Fibroblast of upper back skin (primary cell): ENCODE measurements around the gene RIMBP2.

Experiments used
- DNase-seq: peaks from one replicate; pipeline ENCODE4 v3.0.0-alpha.2; 2013

Gene RIMBP2

GRCh38 chr12:130677957-130678558 lies 38.0 kb downstream of the RIMBP2 start:
- no peak for DNase-seq

DNA sequence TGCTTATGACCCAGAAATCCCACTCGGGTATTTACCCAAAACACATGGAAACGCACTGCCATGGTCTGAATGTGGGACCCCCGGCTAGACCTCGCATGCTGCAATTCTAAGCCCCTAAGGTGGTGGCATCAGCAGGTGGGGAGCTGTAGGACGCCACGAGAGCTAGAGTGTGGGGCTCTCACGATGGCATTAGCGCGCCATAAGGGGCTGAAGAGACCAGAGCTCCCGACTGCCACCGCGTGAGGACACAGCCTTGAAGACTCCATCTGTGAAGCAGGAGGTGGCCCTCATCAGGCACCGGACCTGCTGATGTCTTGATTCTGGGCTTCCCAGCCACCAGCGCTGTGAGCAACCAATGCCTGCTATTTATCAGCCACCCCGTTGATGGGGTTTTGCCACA lies 40.3 kb downstream of the RIMBP2 start:
- no peak for DNase-seq

DNA sequence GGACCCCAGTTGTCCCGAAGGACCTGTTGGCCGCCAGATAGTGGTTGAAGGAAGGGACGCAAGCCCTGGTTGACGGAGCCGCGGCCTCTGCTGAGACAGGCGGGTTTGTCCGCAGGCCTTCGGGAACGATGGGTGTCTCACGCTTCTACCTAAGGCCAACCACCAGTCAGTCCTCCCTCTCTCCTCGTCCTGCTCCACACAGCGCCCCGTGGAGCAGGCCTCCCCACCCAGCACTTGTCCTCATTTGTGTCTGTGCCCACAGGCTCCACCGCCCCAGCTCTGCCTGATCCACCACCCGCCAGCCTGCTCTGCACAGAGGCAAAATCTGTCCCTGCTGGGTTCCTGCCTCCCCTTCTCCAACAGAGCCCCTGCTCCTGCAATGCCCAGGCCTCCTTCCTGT lies 41.0 kb downstream of the RIMBP2 start:
- no peak for DNase-seq

DNA sequence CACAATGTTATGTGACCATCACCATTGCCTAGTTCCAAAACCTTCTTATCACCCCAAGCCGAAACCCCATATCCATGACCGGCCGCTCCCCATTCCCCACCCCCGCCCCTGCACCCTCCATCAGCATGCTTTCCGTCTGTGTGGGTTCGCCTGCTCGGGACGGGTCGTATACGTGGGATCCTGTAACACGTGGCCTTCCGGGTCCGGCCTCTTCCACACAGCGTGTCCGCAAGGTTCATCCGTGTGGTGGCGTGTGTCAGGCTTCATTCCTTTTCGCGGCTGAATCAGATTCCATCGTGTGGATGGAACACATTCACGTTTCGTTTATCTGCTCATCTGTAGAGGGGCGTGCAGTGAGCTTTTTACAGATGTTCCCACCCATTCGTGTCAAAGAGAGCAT lies 41.4 kb downstream of the RIMBP2 start:
- DNase-seq: no peak

GRCh38 chr12:130673036-130673705 lies 42.9 kb downstream of the RIMBP2 start:
- no peak for DNase-seq

DNA sequence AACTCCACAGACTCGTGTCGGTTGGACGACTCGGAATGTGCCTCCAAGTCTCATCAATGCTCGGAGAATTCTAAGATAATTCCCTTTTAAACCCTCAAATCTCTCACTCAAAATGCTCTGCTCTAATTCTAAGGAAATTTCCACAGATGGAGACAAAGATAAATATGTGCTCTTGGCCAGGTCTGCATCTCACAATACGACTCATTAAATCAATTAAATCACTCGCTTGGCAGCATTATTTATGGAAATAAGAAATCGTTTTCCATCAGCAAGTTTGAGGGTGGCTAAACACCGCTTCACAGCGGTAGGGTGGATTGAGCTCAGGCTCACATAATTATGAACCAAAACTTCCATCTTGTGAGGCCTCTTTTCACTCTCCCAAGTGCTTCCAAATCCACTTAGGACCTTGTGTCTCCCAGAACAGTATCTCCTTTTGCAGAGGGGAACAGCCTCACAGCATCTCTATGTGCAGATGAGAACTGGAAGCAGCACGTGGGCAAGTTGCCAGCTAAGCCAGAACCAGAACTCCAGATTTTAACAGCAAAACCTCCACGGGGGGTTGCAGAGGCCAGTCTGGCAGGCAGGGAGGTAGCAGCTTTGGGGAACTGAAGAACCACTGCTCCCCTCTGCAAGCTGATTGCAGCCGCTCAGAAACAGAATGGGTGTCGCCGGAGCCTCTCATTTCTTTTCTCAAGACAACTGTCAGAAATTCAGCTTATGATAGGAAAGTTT lies 43.8 kb downstream of the RIMBP2 start:
- no peak for DNase-seq

- DNase-seq: no peak
These were observed 44.5 kb downstream of the RIMBP2 start for GRCh38 chr12:130671556-130671955.

DNA sequence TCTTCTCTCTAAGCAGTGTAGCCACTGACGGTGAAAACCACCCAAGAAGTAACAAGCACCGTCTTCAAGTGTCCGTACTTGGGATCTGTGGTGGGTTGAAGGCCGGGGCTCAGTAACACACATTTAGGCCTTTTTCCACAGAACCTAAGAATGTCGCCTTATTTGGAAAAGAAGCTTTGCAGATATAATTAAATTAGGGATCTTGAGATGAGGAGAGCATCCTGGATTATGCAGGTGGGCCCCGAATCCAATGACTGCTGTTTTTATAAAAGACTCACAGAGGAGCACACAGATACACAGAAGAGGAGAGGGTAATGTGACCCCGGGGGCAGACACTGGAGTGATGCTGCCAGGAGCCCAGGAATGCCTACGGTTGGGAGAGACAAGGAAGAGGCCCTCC lies 46.3 kb downstream of the RIMBP2 start:
- DNase-seq: no peak

DNA sequence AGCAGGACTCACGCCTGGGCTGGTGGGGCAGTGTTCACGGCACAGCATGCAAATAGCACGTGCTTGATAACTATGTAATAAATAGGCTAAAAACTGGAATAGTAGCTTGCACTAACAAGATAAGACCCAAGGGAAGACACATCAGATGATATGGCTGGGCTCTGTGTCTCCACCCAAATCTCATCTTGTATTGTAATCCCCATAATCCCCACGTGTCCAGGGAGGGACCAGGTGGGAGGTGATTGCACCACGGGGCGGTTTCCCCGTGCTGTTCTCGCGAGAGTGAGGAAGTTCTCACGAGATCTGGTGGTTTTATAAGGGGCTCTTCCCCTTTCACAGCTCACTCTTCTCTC lies 46.9 kb downstream of the RIMBP2 start:
- no peak for DNase-seq

DNA sequence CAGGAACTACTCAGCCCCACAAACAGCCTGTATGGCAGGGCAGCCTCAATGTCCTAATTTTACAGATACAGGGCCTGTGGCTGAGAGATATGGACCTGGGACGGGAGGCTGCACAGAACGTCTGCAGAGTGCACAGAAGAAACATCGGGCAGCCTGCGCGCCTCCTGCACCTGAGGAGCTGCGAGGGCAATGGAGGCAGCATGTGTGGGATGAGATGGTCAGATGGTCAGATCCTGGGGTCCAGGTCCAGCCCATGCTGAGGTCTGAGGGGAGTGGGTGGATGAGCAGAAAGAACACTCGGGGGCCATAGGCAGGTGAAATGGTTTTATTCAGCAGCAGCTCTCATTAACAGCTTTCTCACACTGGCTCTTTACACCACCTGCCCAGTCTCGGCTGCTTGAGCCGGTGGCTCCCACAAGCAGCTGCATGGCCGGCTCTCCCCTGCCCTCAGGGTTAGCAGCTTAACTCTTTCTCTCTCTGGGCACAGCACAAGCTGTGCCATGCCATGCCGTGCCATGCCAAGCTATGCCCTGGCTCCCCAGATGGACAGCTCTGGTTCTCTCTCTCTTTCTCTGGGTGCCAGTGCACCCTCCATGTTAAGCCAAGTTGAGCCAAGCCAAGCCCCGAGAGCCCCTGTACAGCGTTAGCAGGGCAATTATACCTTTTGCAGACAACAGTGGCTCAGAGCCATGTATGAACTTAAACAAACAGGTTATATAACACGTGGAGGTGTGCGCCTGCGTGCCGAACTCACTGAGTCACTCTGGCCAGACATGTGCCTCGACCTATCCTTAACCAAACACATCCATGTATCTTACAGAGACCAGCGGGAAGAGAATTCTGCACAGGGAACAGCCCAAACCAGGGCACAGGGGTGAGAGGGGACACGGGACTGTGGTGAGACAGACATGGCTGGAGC lies 47.6 kb downstream of the RIMBP2 start:
- DNase-seq: no peak

GRCh38 chr12:130667421-130667960 lies 48.6 kb downstream of the RIMBP2 start:
- no peak for DNase-seq

GRCh38 chr12:130666645-130667044 lies 49.5 kb downstream of the RIMBP2 start:
- DNase-seq: no peak

GRCh38 chr12:130665753-130666152 lies 50.3 kb downstream of the RIMBP2 start:
- no peak for DNase-seq

DNA sequence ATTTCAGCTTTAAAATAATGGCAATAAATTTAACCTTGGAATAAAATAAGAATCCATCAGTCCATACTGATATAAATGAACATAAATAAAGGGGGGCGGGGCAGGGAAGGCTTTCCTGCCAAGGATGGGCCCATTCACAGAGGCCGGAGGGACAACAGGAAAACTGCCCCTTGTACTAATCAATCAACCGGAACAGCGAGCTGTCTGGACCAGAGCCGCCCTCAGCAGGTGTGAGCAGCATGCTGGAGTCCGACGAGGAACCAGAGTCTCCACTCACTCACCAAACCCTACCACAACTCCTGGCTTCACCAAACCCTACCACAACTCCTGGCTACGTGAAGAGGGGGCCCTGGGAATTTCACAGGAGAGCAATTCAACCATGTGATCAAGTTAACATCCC lies 51.3 kb downstream of the RIMBP2 start:
- no peak for DNase-seq

GRCh38 chr12:130664252-130664651 lies 51.8 kb downstream of the RIMBP2 start:
- no peak for DNase-seq

- DNase-seq: no peak
These were observed 52.6 kb downstream of the RIMBP2 start for GRCh38 chr12:130663514-130663913.

DNA sequence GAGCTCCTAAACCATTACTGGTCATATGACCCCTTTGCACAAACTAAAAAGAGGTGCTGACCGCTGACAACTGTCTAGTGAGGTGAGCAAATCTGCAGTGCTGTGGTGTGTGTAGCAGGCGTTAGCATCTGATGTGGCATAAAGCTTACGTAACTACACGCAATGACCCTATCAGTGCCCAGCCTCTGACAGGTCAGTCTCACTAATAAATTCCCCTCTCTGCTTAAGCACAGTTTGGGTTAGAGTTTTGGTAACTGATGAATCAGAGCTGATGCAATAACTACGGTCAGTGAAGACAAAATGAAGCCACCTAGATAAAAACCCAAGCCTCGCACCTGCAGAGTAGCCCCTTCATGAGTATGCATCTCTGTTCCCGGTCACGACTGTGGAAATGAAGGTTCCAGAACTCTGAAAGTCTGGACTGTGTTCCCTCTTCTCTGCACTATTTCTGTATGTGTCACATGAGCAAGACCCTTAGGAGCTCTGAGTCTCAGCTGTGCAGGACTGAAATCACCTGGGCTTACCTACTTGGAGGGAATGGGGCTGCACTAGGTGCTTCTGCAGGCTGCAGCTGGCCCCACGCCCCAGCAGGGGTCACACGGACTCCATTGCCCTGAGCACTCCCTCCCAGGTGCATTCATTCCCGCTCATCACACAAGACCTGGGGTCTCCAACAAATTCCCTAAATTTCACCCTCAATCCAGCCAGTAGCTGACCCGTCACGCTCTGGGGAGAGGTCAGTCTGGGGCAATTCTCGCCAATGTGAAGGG lies 54.4 kb downstream of the RIMBP2 start:
- no peak for DNase-seq

- no peak for DNase-seq
These were observed 55.0 kb downstream of the RIMBP2 start for GRCh38 chr12:130661059-130661458.

GRCh38 chr12:130658145-130658911 lies 57.8 kb downstream of the RIMBP2 start:
- no peak for DNase-seq

DNA sequence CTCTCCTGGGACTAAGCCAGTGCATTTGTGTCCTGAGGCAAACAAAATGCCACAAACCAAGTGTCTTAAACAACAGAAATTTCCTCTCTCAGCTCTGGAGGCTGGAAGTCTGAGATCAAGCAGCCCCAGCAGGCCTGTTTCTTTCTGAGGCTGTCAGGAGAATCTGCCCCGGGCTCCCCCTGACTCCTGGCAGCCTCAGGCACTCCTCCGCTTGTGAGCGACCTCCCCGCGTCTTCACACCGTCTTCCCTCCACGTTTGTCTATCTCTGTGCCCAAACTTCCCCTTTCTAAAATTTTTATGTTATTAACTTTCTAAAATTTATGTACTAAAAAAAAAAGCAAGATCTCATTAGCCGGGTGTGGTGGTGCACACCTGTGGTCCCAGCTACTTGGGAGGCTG lies 59.7 kb downstream of the RIMBP2 start:
- no peak for DNase-seq

DNA sequence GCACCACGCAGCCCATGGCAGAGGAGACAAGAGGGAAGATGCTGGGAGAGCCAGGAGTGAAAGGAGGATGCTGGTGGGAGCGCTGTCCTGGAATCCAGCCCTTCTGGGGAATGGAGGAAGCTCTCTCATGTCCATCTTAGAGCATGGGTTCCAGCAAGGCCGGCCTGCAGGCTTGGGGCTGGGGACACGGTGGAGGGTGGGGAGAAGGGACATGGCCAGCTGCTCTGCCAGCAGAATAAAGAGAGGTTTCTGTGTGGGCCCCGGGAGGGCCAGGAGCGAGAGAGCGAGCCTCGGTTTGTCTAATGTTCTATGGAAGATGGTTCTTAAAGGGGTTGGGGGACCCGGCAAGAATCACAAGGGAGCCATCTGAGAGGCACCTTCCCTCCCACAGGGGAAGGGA lies 60.2 kb downstream of the RIMBP2 start:
- DNase-seq: no peak
